ENCODE data around the gene ZDHHC11. TPM values are rescaled to one million over a fixed set of nuclear protein-coding genes. Genes with fewer than 3 reads are reported as not detected.
"Not testable (repeated sequence)": the region's sequence is repeated elsewhere in the genome, so short reads cannot be mapped to it uniquely, and the experiment has no call there.

The ZDHHC11 gene
- total RNA-seq, 1 donor from 2014 or later, result 18.7 TPM

DNA sequence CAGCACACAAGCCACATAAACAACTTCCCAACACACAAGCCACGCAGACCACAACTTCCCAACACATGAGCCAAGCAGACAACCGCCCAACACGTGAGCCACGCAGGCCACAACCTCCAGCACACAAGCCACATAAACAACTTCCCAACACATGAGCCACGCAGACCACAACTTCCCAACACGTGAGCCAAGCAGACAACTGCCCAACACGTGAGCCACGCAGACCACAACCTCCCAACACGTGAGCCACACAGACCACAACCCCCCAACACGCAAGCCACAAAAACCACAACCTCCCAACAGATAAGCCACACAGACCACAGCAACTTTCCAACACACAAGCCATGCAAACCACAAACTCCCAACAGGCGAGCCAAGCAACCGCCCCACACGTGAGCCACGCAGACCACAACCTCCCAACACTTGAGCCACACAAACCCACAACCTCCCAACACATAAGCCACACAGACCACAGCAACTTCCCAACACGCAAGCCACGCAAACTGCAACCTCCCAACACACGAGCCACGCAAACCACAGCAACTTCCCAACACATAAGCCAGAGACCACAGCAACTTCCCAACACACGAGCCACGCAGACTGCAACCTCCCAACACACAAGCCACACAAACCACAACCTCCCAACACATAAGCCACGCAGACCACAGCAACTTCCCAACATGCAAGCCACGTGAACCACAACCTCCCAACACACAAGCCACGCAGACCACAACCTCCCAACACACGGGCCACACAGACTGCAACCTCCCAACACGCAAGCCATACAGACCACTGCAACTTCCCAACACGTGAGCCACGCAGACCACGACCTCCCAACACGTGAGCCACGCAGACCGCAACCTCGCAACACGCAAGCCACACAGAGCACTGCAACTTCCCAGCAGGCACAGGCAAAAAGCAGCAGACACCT, 31.7 kb upstream of the ZDHHC11 start:
- H3K9me3 ChIP-seq (replicated peaks), result no peaks in the 10 kb centered on the region
- H3K4me3 ChIP-seq, result no peak overlapping the region
- H3K27ac ChIP-seq (replicated peaks), result no peak overlapping the region
- no peaks in the 10 kb centered on the region for H3K27me3 ChIP-seq (ENCODE audit: low read depth)
- DNase-seq, result no peak
- peaks cover 79% of the 10 kb centered on the region for H3K36me3 ChIP-seq
- TF ChIP-seq, protein P1, sequence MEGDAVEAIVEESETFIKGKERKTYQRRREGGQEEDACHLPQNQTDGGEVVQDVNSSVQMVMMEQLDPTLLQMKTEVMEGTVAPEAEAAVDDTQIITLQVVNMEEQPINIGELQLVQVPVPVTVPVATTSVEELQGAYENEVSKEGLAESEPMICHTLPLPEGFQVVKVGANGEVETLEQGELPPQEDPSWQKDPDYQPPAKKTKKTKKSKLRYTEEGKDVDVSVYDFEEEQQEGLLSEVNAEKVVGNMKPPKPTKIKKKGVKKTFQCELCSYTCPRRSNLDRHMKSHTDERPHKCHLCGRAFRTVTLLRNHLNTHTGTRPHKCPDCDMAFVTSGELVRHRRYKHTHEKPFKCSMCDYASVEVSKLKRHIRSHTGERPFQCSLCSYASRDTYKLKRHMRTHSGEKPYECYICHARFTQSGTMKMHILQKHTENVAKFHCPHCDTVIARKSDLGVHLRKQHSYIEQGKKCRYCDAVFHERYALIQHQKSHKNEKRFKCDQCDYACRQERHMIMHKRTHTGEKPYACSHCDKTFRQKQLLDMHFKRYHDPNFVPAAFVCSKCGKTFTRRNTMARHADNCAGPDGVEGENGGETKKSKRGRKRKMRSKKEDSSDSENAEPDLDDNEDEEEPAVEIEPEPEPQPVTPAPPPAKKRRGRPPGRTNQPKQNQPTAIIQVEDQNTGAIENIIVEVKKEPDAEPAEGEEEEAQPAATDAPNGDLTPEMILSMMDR (IDR thresholded peaks at IDR 0.05; ENCODE audit: borderline replicate concordance), result no peak
- peaks cover 24% of the 10 kb centered on the region for H3K4me1 ChIP-seq
- intact Hi-C loops (cut with micrococcal nuclease), result no loop called here

DNA sequence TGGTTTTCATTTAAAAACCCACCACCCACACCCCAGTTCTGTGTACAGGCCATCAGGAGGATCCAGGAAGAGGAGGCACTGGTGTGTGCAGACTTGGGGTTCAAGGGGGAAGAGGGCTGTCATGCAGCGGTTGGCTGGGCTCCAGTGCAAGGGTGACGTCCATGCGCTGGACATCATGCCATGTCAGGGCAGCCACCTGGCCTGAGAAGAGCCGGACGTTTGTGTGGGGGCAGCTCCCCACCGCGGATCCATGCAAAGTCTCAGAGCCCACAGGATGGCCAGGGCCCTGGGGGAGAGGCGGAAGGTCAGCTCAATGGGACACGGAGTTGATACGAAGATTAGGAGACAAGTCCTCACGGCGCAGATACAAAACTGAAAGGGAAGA, 30.8 kb upstream of the ZDHHC11 start:
- Histone ChIP-seq H3K4me3 (no peak overlapping the region), H3K36me3 (peaks cover 79% of the 10 kb centered on the region), H3K27me3 (ENCODE audit: low read depth) (no peaks in the 10 kb centered on the region), H3K4me1 (peaks cover 24% of the 10 kb centered on the region), H3K9me3 (replicated peaks) (no peaks in the 10 kb centered on the region), H3K27ac (replicated peaks) (no peak overlapping the region)
- DNase-seq, result no peak
- intact Hi-C loops (cut with micrococcal nuclease), result no loop called here
- TF ChIP-seq, protein P1 (IDR thresholded peaks at IDR 0.05; ENCODE audit: borderline replicate concordance), result no peak

DNA sequence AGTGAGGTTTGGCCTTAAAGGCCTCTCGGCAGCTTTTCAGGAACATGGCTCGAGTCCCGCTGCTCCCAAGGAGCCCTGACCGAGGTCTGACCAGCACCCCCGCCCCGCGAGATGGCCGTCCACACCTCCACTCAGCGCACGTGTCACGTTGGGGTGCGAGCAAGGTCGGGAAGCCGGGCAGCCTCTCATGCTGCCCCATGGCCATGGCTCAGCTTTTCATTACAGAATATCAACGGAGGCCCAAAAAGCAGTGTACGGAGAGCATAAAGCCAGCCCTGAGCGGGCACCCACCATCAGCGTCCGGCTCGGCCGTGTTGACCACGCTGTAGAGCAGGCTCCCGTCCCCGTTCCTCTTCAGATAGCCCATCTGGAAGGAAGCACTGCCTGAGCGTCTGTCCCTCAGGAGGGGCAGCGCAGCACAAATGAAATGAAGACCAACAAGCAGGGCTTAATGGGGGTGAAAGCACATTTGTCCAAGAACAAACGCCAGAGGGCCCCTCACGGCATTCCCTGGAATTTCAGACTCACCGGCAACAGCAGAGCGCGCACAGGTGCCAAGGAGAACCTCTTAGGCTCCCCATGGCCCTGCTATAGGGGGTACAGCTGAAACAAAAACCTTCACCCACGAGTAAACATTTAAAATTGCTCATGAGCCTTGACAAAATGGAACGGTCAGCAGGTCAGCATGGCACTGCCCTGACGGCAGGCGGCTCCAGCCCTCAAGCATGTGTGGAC, 30.2 kb upstream of the ZDHHC11 start:
- Histone ChIP-seq H3K36me3 (peaks cover 79% of the 10 kb centered on the region), H3K27me3 (ENCODE audit: low read depth) (no peaks in the 10 kb centered on the region), H3K9me3 (replicated peaks) (no peaks in the 10 kb centered on the region), H3K4me3 (no peak overlapping the region), H3K4me1 (peaks cover 18% of the 10 kb centered on the region), H3K27ac (replicated peaks) (no peak overlapping the region)
- intact Hi-C loops (cut with micrococcal nuclease), result no loop called here
- DNase-seq, result no peak
- TF ChIP-seq, protein P1 (IDR thresholded peaks at IDR 0.05; ENCODE audit: borderline replicate concordance), result no peak

DNA sequence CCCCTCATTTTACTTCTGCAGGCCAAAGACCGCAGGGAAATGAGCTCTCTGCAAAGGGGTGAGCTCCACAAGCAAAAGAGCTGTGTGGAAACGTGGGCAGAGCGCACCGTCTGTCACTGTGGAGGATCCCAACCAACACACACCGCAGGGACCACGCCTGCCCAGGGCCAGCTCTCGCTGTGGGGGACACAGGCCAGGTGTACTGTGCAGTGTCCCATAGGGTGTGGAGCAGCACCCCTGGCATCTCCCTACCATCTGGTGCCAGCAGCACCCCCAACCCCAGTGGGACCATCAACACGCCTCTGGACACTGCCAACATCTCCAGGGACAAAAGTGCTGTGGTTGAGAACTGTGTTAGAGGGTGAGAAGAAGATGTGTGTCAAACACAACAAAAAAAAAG, 27.9 kb upstream of the ZDHHC11 start:
- DNase-seq; H3K9me3 ChIP-seq (replicated peaks); H3K4me3 ChIP-seq; H3K27ac ChIP-seq (replicated peaks); intact Hi-C loops (cut with micrococcal nuclease); H3K27me3 ChIP-seq (ENCODE audit: low read depth); H3K4me1 ChIP-seq: not testable (repeated sequence)
- peaks cover 79% of the 10 kb centered on the region for H3K36me3 ChIP-seq

DNA sequence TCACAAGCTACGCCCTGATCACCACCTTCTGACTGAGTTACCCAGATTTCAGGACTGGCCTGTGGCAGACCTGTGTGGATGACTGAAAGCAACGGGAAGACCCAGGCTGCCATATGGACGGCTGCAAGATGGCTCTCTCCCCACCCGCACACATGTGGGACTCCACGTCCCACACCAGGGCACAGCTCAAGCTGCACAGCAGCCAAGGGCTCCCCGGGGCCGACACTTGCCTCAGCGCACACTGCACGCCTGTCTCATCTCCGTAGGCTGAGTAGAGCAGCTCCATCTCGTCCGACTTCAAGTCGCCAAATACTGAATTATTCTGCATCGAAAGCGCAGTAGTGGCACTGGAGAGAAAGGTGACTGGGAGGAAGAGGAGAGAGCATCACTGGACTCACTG, 27.3 kb upstream of the ZDHHC11 start:
- DNase-seq, result no peak
- Histone ChIP-seq H3K9me3 (replicated peaks) (no peaks in the 10 kb centered on the region), H3K27ac (replicated peaks) (no peak overlapping the region), H3K27me3 (ENCODE audit: low read depth) (no peaks in the 10 kb centered on the region), H3K4me1 (no peaks in the 10 kb centered on the region), H3K36me3 (peaks cover 77% of the 10 kb centered on the region), H3K4me3 (no peak overlapping the region)
- TF ChIP-seq, protein P1 (IDR thresholded peaks at IDR 0.05; ENCODE audit: borderline replicate concordance), result no peak
- intact Hi-C loops (cut with micrococcal nuclease), result no loop called here
